ENCODE results near the gene FIG4.
A peak's percentile ranks its signal among the peaks of the same experiment; 100 is the strongest.
"Not testable (repeated sequence)": the region's sequence is repeated elsewhere in the genome, so short reads cannot be mapped to it uniquely, and the experiment has no call there.

Gene FIG4

DNA sequence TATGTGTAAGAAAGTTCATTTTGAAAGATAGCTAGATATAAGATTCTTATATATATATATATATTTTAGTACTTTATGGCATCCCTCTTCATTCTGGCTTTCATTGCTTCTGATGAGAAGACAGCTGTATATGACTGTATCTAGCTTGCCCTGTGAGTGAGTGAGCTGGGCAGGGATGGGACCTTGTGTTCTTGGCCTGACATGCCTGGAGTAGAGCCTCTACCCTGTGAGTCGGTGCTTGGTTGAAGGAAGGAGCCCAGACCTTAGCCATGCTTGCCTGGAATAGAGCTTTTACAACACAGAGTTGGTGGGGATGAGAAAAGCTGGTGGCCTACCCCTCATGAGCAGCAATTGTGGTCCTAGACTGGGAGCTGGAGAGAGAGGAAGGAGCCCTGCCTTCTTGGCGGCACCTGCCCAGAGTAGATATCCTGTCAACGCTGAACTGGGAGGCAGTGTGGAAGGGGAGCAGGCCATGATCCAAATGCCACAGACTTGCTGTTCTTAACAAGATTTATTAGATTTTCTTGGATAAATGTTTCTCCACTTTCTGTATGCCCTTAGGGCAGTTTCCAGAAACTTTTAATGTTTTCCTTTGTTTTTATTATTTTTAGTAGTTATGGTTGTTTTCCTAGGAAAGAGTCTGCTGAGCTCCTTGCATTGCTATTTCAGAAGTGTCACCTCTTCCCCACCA lies 31.6 kb downstream of the FIG4 start:
- no peak for ATAC-seq
- TF ChIP-seq, protein P1, sequence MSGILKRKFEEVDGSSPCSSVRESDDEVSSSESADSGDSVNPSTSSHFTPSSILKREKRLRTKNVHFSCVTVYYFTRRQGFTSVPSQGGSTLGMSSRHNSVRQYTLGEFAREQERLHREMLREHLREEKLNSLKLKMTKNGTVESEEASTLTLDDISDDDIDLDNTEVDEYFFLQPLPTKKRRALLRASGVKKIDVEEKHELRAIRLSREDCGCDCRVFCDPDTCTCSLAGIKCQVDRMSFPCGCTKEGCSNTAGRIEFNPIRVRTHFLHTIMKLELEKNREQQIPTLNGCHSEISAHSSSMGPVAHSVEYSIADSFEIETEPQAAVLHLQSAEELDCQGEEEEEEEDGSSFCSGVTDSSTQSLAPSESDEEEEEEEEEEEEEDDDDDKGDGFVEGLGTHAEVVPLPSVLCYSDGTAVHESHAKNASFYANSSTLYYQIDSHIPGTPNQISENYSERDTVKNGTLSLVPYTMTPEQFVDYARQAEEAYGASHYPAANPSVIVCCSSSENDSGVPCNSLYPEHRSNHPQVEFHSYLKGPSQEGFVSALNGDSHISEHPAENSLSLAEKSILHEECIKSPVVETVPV (CRISPR knock-in tag; IDR thresholded peaks at IDR 0.05), result no peak
- TF ChIP-seq ZNF565 (CRISPR knock-in tag; conservative IDR thresholded peaks at IDR 0.05; ENCODE audit: low read depth), result no peak

DNA sequence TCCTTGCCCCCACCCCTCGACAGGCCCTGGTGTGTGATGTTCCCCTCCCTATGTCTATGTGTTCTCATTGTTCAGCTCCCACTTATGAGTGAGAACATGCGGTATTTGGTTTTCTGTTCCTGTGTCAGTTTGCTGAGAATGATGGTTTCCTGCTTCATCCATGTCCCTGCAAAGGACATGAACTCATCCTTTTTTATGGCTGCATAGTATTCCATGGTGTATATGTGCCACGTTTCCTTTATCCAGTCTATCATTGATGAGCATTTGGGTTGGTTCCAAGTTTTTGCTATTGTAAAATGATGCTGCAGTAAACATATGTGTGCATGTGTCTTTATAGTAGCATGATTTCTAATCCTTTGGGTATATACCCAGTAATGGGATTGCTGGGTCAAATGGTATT lies 34.2 kb downstream of the FIG4 start:
- not testable (repeated sequence) for ATAC-seq

DNA sequence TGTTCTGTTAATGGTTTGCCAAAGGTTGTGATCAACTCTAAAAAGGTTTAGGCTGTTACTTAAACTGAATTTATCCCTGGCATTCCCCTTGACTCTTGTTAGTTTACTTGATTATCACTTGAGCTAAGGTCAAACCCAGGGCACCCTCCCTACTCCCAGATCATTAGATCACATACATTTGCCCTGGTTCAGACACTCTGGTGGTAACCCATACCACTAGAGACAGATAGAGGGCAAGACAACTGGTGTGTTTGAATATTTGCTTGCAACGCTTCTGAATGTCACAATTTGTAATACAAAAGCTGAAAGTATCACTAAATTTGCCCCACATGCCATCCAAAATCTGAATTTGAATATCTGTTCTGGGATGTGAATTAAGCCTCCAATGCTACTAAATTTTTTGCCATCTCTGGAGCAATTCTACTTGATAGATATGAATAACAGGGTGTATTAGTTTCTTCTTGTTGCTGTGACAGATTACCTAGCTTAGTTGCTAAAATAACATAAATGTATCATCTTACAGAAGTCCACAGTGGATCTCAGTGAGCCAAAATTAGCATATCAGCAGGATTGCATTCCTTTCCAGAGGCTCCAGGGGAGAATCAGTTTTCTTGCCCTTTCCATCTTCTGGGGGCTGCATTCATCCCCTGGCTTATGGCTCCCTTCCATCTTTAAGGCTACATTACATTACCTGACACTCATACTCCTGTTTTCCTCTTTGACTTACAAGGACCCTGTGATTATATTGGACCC lies 45.4 kb downstream of the FIG4 start:
- TF ChIP-seq ZNF565 (CRISPR knock-in tag; conservative IDR thresholded peaks at IDR 0.05; ENCODE audit: low read depth), result no peak
- no peak for TF ChIP-seq ZNF70 (CRISPR knock-in tag; IDR thresholded peaks at IDR 0.05)
- no peak for TF ChIP-seq PPARA (CRISPR knock-in tag; IDR thresholded peaks at IDR 0.05; ENCODE audit: borderline replicate concordance)
- TF ChIP-seq CSDC2 (CRISPR knock-in tag; IDR thresholded peaks at IDR 0.05), result no peak
- TF ChIP-seq RARB (CRISPR knock-in tag; IDR thresholded peaks at IDR 0.05), result no peak
- no peak for TF ChIP-seq ESRRG (CRISPR knock-in tag; IDR thresholded peaks at IDR 0.05)
- no peak for TF ChIP-seq BACH2 (CRISPR knock-in tag; IDR thresholded peaks at IDR 0.05; ENCODE audit: borderline replicate concordance)
- TF ChIP-seq GLIS3 (CRISPR knock-in tag; IDR thresholded peaks at IDR 0.05), result no peak
- no peak for TF ChIP-seq ZFP30 (CRISPR knock-in tag; IDR thresholded peaks at IDR 0.05)
- TF ChIP-seq, protein P2, sequence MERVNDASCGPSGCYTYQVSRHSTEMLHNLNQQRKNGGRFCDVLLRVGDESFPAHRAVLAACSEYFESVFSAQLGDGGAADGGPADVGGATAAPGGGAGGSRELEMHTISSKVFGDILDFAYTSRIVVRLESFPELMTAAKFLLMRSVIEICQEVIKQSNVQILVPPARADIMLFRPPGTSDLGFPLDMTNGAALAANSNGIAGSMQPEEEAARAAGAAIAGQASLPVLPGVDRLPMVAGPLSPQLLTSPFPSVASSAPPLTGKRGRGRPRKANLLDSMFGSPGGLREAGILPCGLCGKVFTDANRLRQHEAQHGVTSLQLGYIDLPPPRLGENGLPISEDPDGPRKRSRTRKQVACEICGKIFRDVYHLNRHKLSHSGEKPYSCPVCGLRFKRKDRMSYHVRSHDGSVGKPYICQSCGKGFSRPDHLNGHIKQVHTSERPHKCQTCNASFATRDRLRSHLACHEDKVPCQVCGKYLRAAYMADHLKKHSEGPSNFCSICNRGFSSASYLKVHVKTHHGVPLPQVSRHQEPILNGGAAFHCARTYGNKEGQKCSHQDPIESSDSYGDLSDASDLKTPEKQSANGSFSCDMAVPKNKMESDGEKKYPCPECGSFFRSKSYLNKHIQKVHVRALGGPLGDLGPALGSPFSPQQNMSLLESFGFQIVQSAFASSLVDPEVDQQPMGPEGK (CRISPR knock-in tag; IDR thresholded peaks at IDR 0.05; ENCODE audit: borderline replicate concordance), result no peak
- TF ChIP-seq, protein P1 (CRISPR knock-in tag; IDR thresholded peaks at IDR 0.05), result no peak
- no peak for TF ChIP-seq ARNTL (CRISPR knock-in tag; IDR thresholded peaks at IDR 0.05; ENCODE audit: borderline replicate concordance, low read depth)
- TF ChIP-seq TCF4 (CRISPR knock-in tag; IDR thresholded peaks at IDR 0.05; ENCODE audit: borderline replicate concordance), result no peak
- no peak for TF ChIP-seq OSR1 (CRISPR knock-in tag; IDR thresholded peaks at IDR 0.05)
- TF ChIP-seq ZFP3 (CRISPR knock-in tag; IDR thresholded peaks at IDR 0.05), result no peak
- TF ChIP-seq ZC3H10 (CRISPR knock-in tag; IDR thresholded peaks at IDR 0.05), result no peak
- no peak for ATAC-seq

DNA sequence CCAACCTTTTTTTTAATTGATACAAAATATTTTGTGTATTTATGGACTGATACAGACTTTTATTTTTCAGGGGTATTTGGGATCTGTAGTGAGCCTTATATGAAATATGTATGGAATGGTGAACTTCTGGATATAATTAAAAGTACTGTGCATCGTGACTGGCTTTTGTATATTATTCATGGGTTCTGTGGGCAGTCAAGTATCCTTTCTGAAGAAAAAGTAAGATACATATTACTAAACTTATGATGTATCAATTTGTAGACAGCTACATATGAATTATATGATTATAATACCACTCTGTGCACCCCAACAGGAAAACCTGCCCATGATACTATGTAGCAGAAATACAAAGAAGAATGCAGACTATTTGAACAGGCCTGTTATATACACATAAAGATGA lies 47.2 kb downstream of the FIG4 start:
- no peak for TF ChIP-seq ZNF565 (CRISPR knock-in tag; conservative IDR thresholded peaks at IDR 0.05; ENCODE audit: low read depth)
- TF ChIP-seq ESRRG (CRISPR knock-in tag; IDR thresholded peaks at IDR 0.05), result no peak
- TF ChIP-seq, protein P3, sequence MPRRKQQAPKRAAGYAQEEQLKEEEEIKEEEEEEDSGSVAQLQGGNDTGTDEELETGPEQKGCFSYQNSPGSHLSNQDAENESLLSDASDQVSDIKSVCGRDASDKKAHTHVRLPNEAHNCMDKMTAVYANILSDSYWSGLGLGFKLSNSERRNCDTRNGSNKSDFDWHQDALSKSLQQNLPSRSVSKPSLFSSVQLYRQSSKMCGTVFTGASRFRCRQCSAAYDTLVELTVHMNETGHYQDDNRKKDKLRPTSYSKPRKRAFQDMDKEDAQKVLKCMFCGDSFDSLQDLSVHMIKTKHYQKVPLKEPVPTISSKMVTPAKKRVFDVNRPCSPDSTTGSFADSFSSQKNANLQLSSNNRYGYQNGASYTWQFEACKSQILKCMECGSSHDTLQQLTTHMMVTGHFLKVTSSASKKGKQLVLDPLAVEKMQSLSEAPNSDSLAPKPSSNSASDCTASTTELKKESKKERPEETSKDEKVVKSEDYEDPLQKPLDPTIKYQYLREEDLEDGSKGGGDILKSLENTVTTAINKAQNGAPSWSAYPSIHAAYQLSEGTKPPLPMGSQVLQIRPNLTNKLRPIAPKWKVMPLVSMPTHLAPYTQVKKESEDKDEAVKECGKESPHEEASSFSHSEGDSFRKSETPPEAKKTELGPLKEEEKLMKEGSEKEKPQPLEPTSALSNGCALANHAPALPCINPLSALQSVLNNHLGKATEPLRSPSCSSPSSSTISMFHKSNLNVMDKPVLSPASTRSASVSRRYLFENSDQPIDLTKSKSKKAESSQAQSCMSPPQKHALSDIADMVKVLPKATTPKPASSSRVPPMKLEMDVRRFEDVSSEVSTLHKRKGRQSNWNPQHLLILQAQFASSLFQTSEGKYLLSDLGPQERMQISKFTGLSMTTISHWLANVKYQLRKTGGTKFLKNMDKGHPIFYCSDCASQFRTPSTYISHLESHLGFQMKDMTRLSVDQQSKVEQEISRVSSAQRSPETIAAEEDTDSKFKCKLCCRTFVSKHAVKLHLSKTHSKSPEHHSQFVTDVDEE (CRISPR knock-in tag; IDR thresholded peaks at IDR 0.05), result no peak
- no peak for TF ChIP-seq GLIS3 (CRISPR knock-in tag; IDR thresholded peaks at IDR 0.05)
- TF ChIP-seq, protein P1 (CRISPR knock-in tag; IDR thresholded peaks at IDR 0.05), result no peak
- no peak for TF ChIP-seq TCF4 (CRISPR knock-in tag; IDR thresholded peaks at IDR 0.05; ENCODE audit: borderline replicate concordance)
- TF ChIP-seq CSDC2 (CRISPR knock-in tag; IDR thresholded peaks at IDR 0.05), result no peak
- no peak for TF ChIP-seq ZFP30 (CRISPR knock-in tag; IDR thresholded peaks at IDR 0.05)
- TF ChIP-seq ISL1 (CRISPR knock-in tag; IDR thresholded peaks at IDR 0.05), result no peak
- ATAC-seq, result 0 out of 3 replicates have a peak, but pooled peaks have one; percentile 40
